Activated CD4-positive, alpha-beta T cell treated with anti-CD3 and anti-CD28 coated beads for 36 hours (primary cell): ENCODE data around the gene INAVA. TPM values are rescaled to one million over a fixed set of nuclear protein-coding genes. Genes with fewer than 3 reads are reported as not detected.

Experiments
- ATAC-seq: fragments of 200-7000 bp; cut with Tn5 transposase; one replicate; pipeline ENCODE4 v1.10.0; 2021; ENCODE audit warnings: mild to moderate bottlenecking, moderate library complexity
- CTCF ChIA-PET: fragments of 350-600 bp; sonication (Branson Sonifier 250); formaldehyde crosslinking; loops from one replicate; lab custom pipeline; 2021; ENCODE audit warnings: antibody characterized with exemption; lab: Charles Lee
- POLR2A ChIA-PET: fragments of 350-600 bp; sonication (Branson Sonifier 250); formaldehyde crosslinking; loops from one replicate; lab custom pipeline; 2021; ENCODE audit warnings: antibody characterized with exemption, inconsistent platforms; lab: Charles Lee
- DNase-seq: peaks from one replicate; pipeline ENCODE4 v3.0.0-alpha.2; 2020
- H3K27ac Mint-ChIP-seq: one replicate; pipeline ENCODE4 v1.8.0; 2021; ENCODE audit warnings: mixed read lengths
- H3K27me3 Mint-ChIP-seq: one replicate; pipeline ENCODE4 v1.8.0; 2021; ENCODE audit warnings: mixed read lengths
- H3K36me3 Mint-ChIP-seq: one replicate; pipeline ENCODE4 v1.8.0; 2021; ENCODE audit warnings: low read depth, mixed read lengths
- H3K4me1 Mint-ChIP-seq: one replicate; pipeline ENCODE4 v1.8.0; 2021; ENCODE audit warnings: mixed read lengths
- H3K4me3 Mint-ChIP-seq: one replicate; pipeline ENCODE4 v1.8.0; 2021; ENCODE audit warnings: mild to moderate bottlenecking, moderate library complexity, mixed read lengths
- H3K9me3 Mint-ChIP-seq: one replicate; pipeline ENCODE4 v1.8.0; 2021; ENCODE audit warnings: low read depth, mixed read lengths
- intact Hi-C, 2 experiments: fragments of 100-400 bp; cut with DNase I in 1 of 2; cut with micrococcal nuclease in 1 of 2; formaldehyde crosslinking; loops; one replicate each; pipeline versions ENCODE4 v1.14.2 to v1.15.1; 2022 to 2024; cut with DNase I, micrococcal nuclease
- total RNA-seq, 2 experiments: library from RNA; stranded (reverse); gene quantifications; one replicate each; pipeline ENCODE4 v1.2.3, GENCODE V29; 2021

The INAVA gene
- total RNA-seq, 2 experiments from 2014 or later, result not detected

DNA sequence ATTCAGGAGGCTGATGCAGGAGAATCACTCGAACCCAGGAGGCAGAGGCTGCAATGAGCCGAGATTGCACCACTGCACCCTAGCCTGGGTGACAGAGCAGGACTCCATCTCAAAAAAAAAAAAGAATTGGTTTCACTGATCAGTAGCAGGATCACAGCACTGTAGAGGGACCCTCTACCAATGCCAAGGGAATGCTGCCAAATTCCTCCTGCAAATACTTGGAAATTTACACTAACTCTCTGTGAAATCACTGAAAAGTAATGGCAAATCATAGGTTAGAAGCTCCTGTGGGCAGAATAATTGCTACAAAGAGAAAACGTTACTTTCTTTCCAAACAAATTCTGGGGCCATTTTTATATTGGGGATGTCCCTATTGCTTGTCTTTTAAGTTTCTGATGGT is 28.6 kb upstream of the INAVA start:
- DNase-seq, result no peak
- CTCF ChIA-PET, result interaction anchor here (0.6 to 2.6 kb wide), 8 partner anchors 8 to 1946 kb away, joined by 3 to 20 read pairs (median 3); no protein-coding TSS in a partner anchor
- peaks cover 46% of the 10 kb centered on the region for H3K4me1 Mint-ChIP-seq
- H3K36me3 Mint-ChIP-seq, result peaks cover 4% of the 10 kb centered on the region
- intact Hi-C loops, result loop anchor here (1.0 to 5.0 kb wide), 6 partner anchors 12 to 41 kb away; no protein-coding TSS in a partner anchor
- no peaks in the 10 kb centered on the region for H3K9me3 Mint-ChIP-seq
- ATAC-seq, result no peak
- H3K27me3 Mint-ChIP-seq, result peaks cover 31% of the 10 kb centered on the region
- POLR2A ChIA-PET, result interaction anchor here (1.4 kb wide), 1 partner anchor 11 kb away, joined by 13 read pairs; no protein-coding TSS in a partner anchor
- no peak overlapping the region for H3K4me3 Mint-ChIP-seq
- no peak overlapping the region for H3K27ac Mint-ChIP-seq

- CTCF ChIA-PET, result interaction anchor here (0.6 to 2.6 kb wide), 8 partner anchors 8 to 1947 kb away, joined by 3 to 20 read pairs (median 3); no protein-coding TSS in a partner anchor
- peaks cover 48% of the 10 kb centered on the region for H3K4me1 Mint-ChIP-seq
- H3K27ac Mint-ChIP-seq, result no peak overlapping the region
These were observed 28.2 kb upstream of the INAVA start for GRCh38 chr1:200866521-200866920.

GRCh38 chr1:200867018-200867811 is 27.5 kb upstream of the INAVA start:
- no peak for ATAC-seq
- no peak overlapping the region for H3K4me3 Mint-ChIP-seq
- intact Hi-C loops, result loop anchor here in 1 of 2 experiments (2.0 to 5.0 kb wide), 3 partner anchors 14 to 40 kb away; no protein-coding TSS in a partner anchor
- peaks cover 44% of the 10 kb centered on the region for H3K4me1 Mint-ChIP-seq
- H3K36me3 Mint-ChIP-seq, result peaks cover 4% of the 10 kb centered on the region
- ChIA-PET POLR2A (interaction anchor here (1.4 kb wide), 1 partner anchor 10 kb away, joined by 13 read pairs; no protein-coding TSS in a partner anchor), CTCF (interaction anchor here (0.6 to 2.6 kb wide), 4 partner anchors 12 to 106 kb away, joined by 3 to 20 read pairs (median 4); no protein-coding TSS in a partner anchor)
- H3K9me3 Mint-ChIP-seq, result no peaks in the 10 kb centered on the region
- peaks cover 42% of the 10 kb centered on the region for H3K27me3 Mint-ChIP-seq
- H3K27ac Mint-ChIP-seq, result no peak overlapping the region
- DNase-seq, result peak; percentile 42

More at GRCh38 chr1:200866521-200866920, 28.2 kb upstream of the INAVA start:
- Mint-ChIP-seq H3K4me3 (no peak overlapping the region), H3K36me3 (peaks cover 4% of the 10 kb centered on the region), H3K27me3 (peaks cover 35% of the 10 kb centered on the region), H3K9me3 (no peaks in the 10 kb centered on the region)
- DNase-seq (peak; percentile 75), ATAC-seq (peak; percentile 84)
- intact Hi-C loops, result loop anchor here (1.0 to 5.0 kb wide), 6 partner anchors 12 to 41 kb away; no protein-coding TSS in a partner anchor
- POLR2A ChIA-PET, result interaction anchor here (1.4 kb wide), 1 partner anchor 11 kb away, joined by 13 read pairs; no protein-coding TSS in a partner anchor

- DNase-seq, result no peak
- Mint-ChIP-seq H3K27ac (no peak overlapping the region), H3K4me1 (peaks cover 38% of the 10 kb centered on the region), H3K27me3 (peaks cover 49% of the 10 kb centered on the region), H3K4me3 (no peak overlapping the region), H3K36me3 (peaks cover 4% of the 10 kb centered on the region), H3K9me3 (no peaks in the 10 kb centered on the region)
- intact Hi-C loops, result loop anchor here in 1 of 2 experiments (5.0 kb wide), 1 partner anchor 38 kb away; no protein-coding TSS in a partner anchor
- POLR2A ChIA-PET, result no interaction called here
- CTCF ChIA-PET, result no interaction called here
- no peak for ATAC-seq
These were observed 25.3 kb upstream of the INAVA start for GRCh38 chr1:200869376-200869752.

DNA sequence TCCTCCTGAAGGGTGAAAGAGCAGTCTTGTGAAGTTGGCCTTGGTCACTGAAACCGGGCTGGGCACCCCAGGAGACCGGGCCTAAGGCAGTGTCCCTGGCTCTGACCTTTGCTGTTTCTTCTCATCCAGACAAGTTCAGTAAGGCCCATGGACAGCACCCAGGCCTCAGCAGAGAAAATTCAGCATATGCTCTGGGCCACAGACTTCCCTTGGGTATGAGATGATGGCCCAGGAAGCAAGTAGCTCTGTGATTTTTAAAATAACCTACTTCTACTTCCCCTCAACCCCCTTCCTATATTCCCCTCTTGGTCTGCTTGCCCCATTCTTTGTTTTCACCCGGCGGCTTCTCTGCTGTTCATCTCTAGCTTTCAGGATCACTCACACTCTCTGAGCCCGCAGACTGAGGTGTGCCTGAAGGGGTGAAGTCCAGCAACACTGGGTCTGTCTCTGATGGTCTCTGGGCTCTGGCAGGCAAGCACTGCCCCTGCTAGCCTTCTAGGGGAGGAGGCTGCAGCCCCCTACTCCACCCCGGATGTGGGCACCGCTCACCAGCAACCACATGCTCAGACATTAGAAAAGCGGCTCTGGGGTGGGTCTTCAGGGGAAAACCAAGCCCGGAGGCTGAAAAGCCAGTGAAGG is 24.8 kb upstream of the INAVA start:
- peaks cover 42% of the 10 kb centered on the region for H3K4me1 Mint-ChIP-seq
- CTCF ChIA-PET, result interaction anchor here (0.8 to 1.1 kb wide), 2 partner anchors 11 to 110 kb away, joined by 3 to 5 read pairs; no protein-coding TSS in a partner anchor
- DNase-seq, result peak; percentile 58
- H3K36me3 Mint-ChIP-seq, result peaks cover 2% of the 10 kb centered on the region
- peak; percentile 61 for ATAC-seq
- no peak overlapping the region for H3K4me3 Mint-ChIP-seq
- H3K27me3 Mint-ChIP-seq, result peaks cover 52% of the 10 kb centered on the region
- no peak overlapping the region for H3K27ac Mint-ChIP-seq
- POLR2A ChIA-PET, result no interaction called here
- intact Hi-C loops, result loop anchor here in 1 of 2 experiments (1.0 to 5.0 kb wide), 2 partner anchors 8 to 37 kb away; no protein-coding TSS in a partner anchor
- H3K9me3 Mint-ChIP-seq, result no peaks in the 10 kb centered on the region

GRCh38 chr1:200872446-200873115 is 22.1 kb upstream of the INAVA start, which contains the start of gene GPR25:
Gene GPR25, plus strand, starts transcription at chr1:200872981. Its CDS starts 57 bp downstream, at chr1:200873038.
- H3K4me1 Mint-ChIP-seq, result peaks cover 39% of the 10 kb centered on the region
- peaks cover 58% of the 10 kb centered on the region for H3K27me3 Mint-ChIP-seq
- no peak for DNase-seq
- intact Hi-C loops, result no loop called here
- CTCF ChIA-PET, result no interaction called here
- no peaks in the 10 kb centered on the region for H3K36me3 Mint-ChIP-seq
- POLR2A ChIA-PET, result no interaction called here
- H3K4me3 Mint-ChIP-seq, result no peak within 1 kb of the TSS
- ATAC-seq, result no peak
- H3K27ac Mint-ChIP-seq, result no peak within 1 kb of the TSS
- no peaks in the 10 kb centered on the region for H3K9me3 Mint-ChIP-seq

DNA sequence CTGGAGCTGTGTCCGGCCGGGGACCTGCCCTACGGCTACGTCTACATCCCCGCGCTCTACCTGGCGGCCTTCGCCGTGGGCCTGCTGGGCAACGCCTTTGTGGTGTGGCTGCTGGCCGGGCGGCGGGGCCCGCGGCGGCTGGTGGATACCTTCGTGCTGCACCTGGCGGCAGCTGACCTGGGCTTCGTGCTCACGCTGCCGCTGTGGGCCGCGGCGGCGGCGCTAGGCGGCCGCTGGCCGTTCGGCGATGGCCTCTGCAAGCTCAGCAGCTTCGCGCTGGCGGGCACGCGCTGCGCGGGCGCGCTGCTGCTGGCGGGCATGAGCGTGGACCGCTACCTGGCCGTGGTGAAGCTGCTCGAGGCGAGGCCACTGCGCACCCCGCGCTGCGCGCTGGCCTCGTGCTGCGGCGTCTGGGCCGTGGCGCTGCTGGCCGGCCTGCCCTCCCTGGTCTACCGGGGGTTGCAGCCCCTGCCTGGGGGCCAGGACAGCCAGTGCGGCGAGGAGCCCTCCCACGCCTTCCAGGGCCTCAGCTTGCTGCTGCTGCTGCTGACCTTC is 21.5 kb upstream of the INAVA start:
- peaks cover 56% of the 10 kb centered on the region for H3K27me3 Mint-ChIP-seq
- H3K4me3 Mint-ChIP-seq, result no peak overlapping the region
- DNase-seq, result no peak
- ChIA-PET POLR2A (no interaction called here), CTCF (interaction anchor here (0.5 to 0.8 kb wide), 2 partner anchors 27 to 136 kb away, joined by 3 read pairs; no protein-coding TSS in a partner anchor)
- intact Hi-C loops, result no loop called here
- peaks cover 44% of the 10 kb centered on the region for H3K4me1 Mint-ChIP-seq
- ATAC-seq, result no peak
- H3K9me3 Mint-ChIP-seq, result no peaks in the 10 kb centered on the region
- H3K36me3 Mint-ChIP-seq, result no peaks in the 10 kb centered on the region
- H3K27ac Mint-ChIP-seq, result no peak overlapping the region

DNA sequence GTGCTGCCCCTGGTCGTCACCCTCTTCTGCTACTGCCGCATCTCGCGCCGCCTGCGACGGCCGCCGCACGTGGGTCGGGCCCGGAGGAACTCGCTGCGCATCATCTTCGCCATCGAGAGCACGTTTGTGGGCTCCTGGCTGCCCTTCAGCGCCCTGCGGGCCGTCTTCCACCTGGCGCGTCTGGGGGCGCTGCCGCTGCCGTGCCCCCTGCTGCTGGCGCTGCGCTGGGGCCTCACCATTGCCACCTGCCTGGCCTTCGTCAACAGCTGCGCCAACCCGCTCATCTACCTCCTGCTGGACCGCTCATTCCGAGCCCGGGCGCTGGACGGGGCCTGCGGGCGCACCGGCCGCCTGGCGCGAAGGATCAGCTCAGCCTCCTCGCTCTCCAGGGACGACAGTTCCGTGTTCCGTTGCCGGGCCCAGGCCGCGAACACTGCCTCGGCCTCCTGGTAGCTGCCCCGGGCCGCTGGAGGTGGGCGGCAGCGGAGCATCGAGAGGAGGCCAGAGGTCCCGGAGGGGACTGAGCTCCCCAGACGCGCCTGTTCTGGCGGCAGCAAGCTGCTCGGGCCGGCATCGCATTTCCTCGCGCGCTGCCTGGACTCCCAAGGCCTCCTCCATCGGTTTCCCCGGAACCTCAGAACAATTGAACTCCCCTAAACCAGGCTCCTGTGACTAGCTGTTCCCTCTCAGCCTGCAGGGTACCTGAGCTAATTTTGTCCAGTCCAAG is 20.9 kb upstream of the INAVA start:
- Mint-ChIP-seq H3K27me3 (peaks cover 60% of the 10 kb centered on the region), H3K4me3 (no peak overlapping the region), H3K27ac (no peak overlapping the region), H3K4me1 (peaks cover 50% of the 10 kb centered on the region), H3K9me3 (no peaks in the 10 kb centered on the region), H3K36me3 (no peaks in the 10 kb centered on the region)
- ATAC-seq, result no peak
- ChIA-PET CTCF (interaction anchor here (0.5 to 0.8 kb wide), 3 partner anchors 27 to 137 kb away, joined by 3 read pairs; no protein-coding TSS in a partner anchor), POLR2A (interaction anchor here (0.6 kb wide), 1 partner anchor 32 kb away, joined by 3 read pairs; no protein-coding TSS in a partner anchor)
- no peak for DNase-seq
- intact Hi-C loops, result no loop called here

- Mint-ChIP-seq H3K36me3 (no peaks in the 10 kb centered on the region), H3K9me3 (no peaks in the 10 kb centered on the region), H3K27ac (no peak overlapping the region), H3K4me3 (no peak overlapping the region), H3K27me3 (peaks cover 55% of the 10 kb centered on the region), H3K4me1 (peaks cover 46% of the 10 kb centered on the region)
- CTCF ChIA-PET, result interaction anchor here (0.6 kb wide), 1 partner anchor 8 kb away, joined by 3 read pairs; no protein-coding TSS in a partner anchor
- POLR2A ChIA-PET, result no interaction called here
- DNase-seq (no peak), ATAC-seq (no peak)
- intact Hi-C loops, result loop anchor here in 1 of 2 experiments (5.0 kb wide), 1 partner anchor 137 kb away; the partner anchor contains the start of gene CAMSAP2
These were observed 20.0 kb upstream of the INAVA start for GRCh38 chr1:200874694-200875093.

GRCh38 chr1:200875416-200875815 is 19.3 kb upstream of the INAVA start:
- intact Hi-C loops, result loop anchor here in 1 of 2 experiments (5.0 kb wide), 1 partner anchor 138 kb away; the partner anchor contains the start of gene CAMSAP2
- DNase-seq (no peak), ATAC-seq (no peak)
- CTCF ChIA-PET, result interaction anchor here (0.5 kb wide), 1 partner anchor 27 kb away, joined by 4 read pairs; no protein-coding TSS in a partner anchor
- Mint-ChIP-seq H3K27ac (no peak overlapping the region), H3K4me3 (no peak overlapping the region), H3K9me3 (no peaks in the 10 kb centered on the region), H3K27me3 (peaks cover 53% of the 10 kb centered on the region), H3K36me3 (no peaks in the 10 kb centered on the region), H3K4me1 (peaks cover 48% of the 10 kb centered on the region)
- POLR2A ChIA-PET, result no interaction called here
